DMS114 treated with DMSO at 0.1 percent for 48 hours (cell line): ENCODE results near the gene NOC2L.

Source experiments
- DNase-seq: peaks from one replicate; lab custom pipeline; 2025; ENCODE audit not compliant: unreplicated experiment; lab: John Stamatoyannopoulos, UW

The NOC2L gene

DNA sequence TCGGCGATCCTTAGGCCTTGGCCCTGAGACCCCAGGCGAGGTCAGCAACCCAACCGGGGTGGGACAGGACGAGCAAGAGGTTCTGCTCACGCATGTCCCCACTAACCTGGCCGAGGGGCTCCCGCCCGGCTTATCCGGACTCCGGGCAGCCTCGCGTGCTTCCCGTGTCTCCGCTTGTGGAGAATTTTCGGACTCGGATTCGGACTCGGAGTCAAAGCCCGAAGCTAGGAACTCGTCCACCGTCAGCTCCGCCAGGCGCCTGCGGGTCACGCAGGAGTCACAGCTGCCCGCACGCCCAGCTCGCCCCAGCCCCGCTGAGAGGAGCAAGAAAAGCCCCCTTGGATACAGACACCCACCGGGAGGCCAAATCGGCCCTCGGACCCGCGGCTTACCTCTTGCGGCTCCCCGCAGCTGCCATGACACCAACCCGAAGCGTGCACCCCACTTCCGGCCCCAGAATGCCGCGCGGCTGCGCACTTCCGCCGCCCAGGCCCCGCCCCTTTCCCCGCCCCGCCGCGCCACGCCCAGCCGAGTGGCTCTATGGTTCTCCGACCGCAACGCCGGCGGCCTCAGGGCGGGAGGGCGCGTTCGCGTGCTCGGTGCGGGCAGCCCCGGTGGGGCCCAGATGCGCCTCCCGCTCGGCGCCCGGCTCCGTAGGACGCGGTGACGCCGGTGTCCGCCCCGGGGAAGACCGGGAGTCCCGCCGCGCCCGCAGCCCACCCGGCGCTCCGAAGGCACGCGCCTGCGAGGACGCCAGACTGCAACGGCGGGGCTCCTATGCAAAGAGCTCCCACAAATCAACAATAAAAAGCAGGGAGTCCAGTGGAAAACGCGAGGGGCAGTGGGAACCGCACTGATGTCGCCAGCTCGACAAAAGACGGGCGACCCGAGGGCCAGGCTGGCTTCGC, at the start of gene NOC2L:
NOC2L (minus strand) TSS at position 434 of the 908 bp plus-strand sequence; CDS start at position 418, 16 bp downstream.
- DNase-seq = peak; percentile 80

DNA sequence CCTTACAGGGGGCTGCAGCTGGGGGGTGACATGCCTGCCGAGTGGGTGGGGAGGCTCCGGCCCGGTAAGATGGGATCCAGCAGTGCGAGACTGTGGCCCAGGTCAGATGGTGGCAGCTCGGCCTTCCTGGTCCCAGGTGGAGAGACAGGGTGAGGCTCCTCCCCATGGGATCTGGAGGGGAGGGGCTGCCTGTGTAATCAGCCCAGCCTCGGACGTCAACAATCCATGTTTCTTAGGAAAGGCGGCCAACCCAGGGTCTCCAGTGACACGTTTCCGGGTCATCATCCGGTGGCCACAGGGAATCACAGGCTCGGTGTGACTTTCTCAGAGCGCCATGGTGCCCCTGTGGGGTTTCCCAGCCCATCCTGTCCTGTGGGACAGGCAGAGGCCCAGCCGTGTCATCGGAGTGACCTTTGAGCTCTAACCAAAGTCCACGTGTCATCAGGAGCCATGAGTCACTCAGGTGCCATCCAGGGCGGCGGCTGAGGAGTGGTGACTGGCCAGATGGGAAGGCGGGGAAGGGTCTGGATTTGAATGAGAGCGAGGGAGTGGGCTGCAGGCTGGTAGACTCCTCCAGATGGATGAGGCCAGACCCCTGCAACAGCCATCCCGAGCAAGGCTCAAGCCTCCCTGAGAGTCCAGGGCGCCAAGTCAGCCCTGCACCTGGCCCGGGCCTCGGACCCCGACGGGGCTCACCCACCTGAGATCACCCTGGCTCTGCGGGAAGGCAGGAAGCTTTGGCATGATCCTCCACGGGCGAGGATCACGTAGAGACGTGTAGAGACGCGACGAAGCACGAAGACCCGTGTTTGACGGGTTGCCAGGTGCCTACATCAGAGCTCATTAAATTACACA, 47.5 kb upstream of the NOC2L start:
- DNase-seq = no peak

- DNase-seq = no peak
Measured at GRCh38 chr1:1005774-1006304, 46.8 kb upstream of the NOC2L start.

- no peak for DNase-seq
Measured at GRCh38 chr1:1004780-1005697, 46.0 kb upstream of the NOC2L start.

DNA sequence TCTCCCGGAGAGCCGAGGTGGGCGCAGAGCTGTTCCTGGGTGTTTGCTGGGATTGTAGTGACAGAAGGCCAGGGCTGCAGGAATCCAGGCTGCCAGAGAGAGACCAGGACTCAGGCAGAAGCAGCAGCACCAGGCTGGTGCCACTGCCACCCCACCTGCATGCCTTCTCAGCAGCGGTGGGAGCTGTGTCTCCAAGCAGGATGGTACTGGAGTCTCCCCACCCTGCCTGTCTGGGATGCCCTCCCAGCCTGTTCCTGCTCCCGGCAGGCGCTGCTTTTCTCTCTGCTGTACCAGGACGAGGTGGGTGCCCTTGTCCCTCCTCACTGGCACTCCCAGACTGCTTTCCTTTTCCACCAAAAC, 45.3 kb upstream of the NOC2L start:
- no peak for DNase-seq

GRCh38 chr1:1003618-1004419, 44.8 kb upstream of the NOC2L start:
- no peak for DNase-seq

DNA sequence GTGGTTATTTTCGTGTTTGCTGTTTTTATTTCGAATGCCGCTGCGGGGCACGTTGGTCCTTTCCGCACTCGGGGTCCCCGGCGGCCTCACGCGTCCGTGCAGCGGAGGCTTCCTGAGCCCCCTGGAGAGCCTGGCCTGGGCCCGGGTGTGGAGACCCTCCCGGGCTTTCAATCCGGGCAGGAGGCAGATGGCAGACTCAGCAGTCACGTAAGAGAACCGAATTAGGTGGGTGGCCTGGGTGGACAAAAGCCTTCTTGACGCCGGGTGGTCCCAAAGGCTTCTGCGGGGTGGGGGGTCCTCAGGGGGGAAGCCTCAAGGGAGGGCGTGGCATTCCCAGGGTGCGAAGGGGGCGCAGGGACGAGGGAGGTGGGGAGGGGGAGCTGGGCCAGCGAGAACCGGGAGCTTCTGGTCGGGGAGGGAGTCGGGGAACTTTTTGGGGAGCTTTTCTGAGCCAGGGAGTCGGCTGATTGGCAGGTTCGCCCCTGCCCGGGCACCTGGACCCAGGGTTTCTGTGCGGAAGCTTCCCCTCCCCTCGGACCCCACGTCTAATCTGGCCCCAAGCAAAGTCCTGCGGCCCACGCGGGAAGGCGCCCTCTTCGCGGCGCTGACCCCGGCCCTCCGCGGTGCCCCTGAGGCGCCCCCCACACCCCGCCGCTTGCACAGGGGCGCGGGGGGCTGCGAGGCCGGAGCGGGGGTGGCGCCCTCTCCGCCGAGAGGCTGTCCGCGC, 42.2 kb upstream of the NOC2L start:
- DNase-seq = no peak

GRCh38 chr1:1000357-1001056, 41.5 kb upstream of the NOC2L start:
- peak; percentile 36 for DNase-seq

- DNase-seq = peak; percentile 64
Measured at GRCh38 chr1:999725-1000356, 40.8 kb upstream of the NOC2L start, which contains the start of gene HES4. TSS of gene HES4 (minus strand) at chr1:1000097. CDS start at chr1:999973, 124 bp downstream.

- DNase-seq = no peak
Measured at GRCh38 chr1:998995-999724, 40.1 kb upstream of the NOC2L start.

DNA sequence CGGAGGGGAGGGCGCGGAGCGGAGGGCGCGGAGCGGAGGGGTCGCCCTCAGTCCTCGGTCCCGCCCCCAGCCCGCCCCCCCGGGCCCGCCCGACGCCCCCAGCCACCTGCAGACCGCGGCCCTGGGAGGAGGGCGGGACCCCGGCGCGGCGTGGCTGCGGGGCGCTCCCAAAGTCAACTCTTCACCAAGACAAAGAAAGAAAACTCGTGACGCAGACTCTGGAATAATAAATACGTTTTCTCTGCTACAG, 39.6 kb upstream of the NOC2L start:
- no peak for DNase-seq

- DNase-seq = no peak
Measured at GRCh38 chr1:997993-998744, 39.1 kb upstream of the NOC2L start.

DNA sequence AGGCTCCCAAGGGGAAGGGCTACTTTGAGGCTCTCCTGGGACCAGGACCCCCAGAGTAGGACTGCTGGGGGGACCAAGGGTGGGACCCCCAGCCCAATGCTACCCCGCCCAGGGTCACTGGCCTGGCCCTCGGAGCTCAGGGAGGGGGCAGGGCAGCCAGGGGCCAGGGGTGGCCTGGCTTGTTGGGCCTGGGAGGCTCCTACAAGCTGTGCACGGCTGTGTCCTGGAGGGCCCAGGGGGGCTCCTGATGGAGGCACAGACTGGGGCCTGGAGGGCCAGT, 38.6 kb upstream of the NOC2L start:
- no peak for DNase-seq

DNA sequence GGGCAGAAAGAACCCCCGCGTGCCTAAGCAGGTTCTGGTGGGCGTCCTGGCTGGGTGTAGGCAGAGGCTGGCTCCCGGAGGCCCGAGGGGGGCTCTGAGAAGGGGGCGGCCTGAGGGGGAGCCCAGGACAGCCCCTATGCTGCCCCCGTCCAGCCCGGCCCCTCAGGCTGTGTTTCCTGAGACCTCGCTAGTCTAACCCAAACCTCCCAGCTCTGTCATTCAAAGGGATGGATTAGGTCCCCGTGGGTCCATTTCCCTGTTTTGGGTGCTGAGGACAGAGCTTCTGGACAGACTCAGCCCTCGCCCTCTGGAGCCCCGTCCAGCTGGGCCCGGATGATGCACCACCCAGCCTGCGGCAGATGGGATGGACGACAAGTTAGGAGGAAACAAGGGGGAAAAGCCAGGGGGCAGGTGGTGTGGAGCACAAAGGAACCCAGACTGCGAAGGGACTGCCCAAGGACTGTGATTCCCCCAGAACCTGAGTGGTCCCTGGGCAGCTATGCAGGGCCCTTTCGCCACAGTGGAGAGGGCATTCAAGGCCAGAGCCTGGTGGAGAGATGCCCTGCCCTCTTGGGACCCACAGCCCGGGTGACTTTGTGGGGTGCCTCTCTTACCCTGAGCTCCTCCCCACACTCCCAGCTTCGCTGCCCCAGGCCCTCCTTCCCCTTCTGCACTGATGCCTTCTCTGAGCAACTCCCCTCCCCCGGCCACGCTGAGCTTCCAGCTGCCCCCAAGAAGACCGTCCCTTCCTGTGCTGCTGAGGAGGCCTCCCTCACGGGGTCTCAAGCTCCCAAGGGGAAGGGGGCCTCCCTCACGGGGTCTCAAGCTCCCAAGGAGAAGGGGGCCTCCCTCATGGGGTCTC, 38.0 kb upstream of the NOC2L start:
- DNase-seq = no peak

DNA sequence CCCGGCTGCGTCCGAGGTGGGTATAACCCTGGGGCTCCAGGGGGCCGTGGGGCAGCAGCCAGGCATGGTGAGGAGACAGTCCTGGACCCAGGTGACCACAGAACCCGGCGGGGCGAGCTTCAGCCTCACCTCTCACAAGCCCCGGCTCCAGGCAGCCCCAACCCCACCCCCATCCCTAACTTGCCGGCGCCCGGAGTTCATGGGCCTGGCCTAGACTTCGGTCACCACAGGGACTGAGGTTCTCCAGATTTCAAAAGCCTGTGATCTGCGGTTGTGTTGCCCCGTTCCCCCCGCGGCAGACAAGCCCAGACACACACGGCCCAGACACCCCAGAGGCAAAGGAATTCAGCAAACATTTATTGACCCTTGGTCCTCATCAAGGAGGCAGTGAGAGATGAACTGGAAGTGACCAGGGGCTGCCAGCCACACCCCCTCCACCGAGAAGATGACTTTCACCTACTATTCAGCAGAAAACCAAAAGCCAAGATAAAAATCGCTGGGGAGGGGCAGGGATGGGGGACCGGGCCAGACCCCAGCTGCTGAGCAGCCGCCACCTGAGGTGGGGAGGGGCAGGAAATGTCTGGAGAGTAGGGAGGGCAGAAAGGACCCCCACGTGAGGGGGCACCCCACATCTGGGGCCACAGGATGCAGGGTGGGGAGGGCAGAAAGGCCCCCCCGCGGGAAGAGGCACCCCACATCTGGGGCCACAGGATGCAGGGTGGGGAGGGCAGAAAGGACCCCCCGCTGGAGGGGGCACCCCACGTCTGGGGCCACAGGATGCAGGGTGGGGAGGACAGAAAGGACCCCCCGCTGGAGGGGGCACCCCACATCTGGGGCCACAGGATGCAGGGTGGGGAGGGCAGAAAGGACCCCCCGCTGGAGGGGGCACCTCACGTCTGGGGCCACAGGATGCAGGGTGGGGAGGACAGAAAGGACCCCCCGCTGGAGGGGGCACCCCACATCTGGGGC, 36.9 kb upstream of the NOC2L start:
- DNase-seq = no peak
